Measurements from ENCODE around the gene COPE.

The COPE gene

DNA sequence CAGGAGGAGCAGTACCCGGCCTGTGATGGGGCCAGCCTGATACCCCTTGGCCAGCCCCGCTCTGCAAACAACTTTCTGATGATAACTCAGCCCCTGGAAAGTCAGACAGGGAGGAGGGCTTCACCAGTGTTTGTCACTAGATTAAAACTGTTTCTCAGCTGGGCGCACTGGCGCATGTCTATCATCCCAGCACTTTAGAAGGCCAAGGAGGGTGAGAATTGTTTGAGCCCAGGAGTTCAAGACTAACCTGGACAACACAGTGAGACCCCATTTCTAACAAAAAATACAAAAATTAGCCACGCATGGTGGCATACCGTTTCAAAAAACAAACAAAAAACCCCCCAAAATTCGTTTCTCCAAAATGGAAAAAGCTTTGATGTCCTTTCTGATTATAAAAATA is 17.7 kb downstream of the COPE start:
- no peak for TF ChIP-seq CTCF (IDR thresholded peaks at IDR 0.05; ENCODE audit: unreplicated experiment in 3 of 3)
- H3K9me3 Mint-ChIP-seq, result no peaks in the 10 kb centered on the region
- no peak overlapping the region for H3K27ac Mint-ChIP-seq
- no peaks in the 10 kb centered on the region for H3K27me3 Mint-ChIP-seq (ENCODE audit: low read depth)
- H3K4me1 Mint-ChIP-seq, result no peaks in the 10 kb centered on the region
- no peak overlapping the region for H3K4me3 Mint-ChIP-seq
- H3K36me3 Mint-ChIP-seq (ENCODE audit: low read depth), result peaks cover 9% of the 10 kb centered on the region

- H3K9me3 Mint-ChIP-seq, result no peaks in the 10 kb centered on the region
- H3K27me3 Mint-ChIP-seq (ENCODE audit: low read depth), result no peaks in the 10 kb centered on the region
- H3K4me3 Mint-ChIP-seq, result no peak overlapping the region
- TF ChIP-seq CTCF (IDR thresholded peaks at IDR 0.05; ENCODE audit: unreplicated experiment in 3 of 3), result no peak
- no peaks in the 10 kb centered on the region for H3K4me1 Mint-ChIP-seq
- no peak overlapping the region for H3K27ac Mint-ChIP-seq
- H3K36me3 Mint-ChIP-seq (ENCODE audit: low read depth), result peaks cover 9% of the 10 kb centered on the region
These were observed 18.3 kb downstream of the COPE start for GRCh38 chr19:18900700-18901481.

GRCh38 chr19:18899624-18900560 is 19.3 kb downstream of the COPE start:
- Mint-ChIP-seq H3K4me1 (no peaks in the 10 kb centered on the region), H3K27me3 (ENCODE audit: low read depth) (no peaks in the 10 kb centered on the region), H3K4me3 (no peak overlapping the region), H3K36me3 (ENCODE audit: low read depth) (peaks cover 5% of the 10 kb centered on the region), H3K27ac (no peak overlapping the region), H3K9me3 (no peaks in the 10 kb centered on the region)
- TF ChIP-seq CTCF (IDR thresholded peaks at IDR 0.05; ENCODE audit: unreplicated experiment in 3 of 3), result no peak

- Mint-ChIP-seq H3K4me1 (no peaks in the 10 kb centered on the region), H3K27me3 (ENCODE audit: low read depth) (no peaks in the 10 kb centered on the region), H3K27ac (no peak overlapping the region), H3K36me3 (ENCODE audit: low read depth) (peaks cover 5% of the 10 kb centered on the region), H3K9me3 (no peaks in the 10 kb centered on the region), H3K4me3 (no peak overlapping the region)
- no peak for TF ChIP-seq CTCF (IDR thresholded peaks at IDR 0.05; ENCODE audit: unreplicated experiment in 3 of 3)
These were observed 20.4 kb downstream of the COPE start for GRCh38 chr19:18898607-18899408.

DNA sequence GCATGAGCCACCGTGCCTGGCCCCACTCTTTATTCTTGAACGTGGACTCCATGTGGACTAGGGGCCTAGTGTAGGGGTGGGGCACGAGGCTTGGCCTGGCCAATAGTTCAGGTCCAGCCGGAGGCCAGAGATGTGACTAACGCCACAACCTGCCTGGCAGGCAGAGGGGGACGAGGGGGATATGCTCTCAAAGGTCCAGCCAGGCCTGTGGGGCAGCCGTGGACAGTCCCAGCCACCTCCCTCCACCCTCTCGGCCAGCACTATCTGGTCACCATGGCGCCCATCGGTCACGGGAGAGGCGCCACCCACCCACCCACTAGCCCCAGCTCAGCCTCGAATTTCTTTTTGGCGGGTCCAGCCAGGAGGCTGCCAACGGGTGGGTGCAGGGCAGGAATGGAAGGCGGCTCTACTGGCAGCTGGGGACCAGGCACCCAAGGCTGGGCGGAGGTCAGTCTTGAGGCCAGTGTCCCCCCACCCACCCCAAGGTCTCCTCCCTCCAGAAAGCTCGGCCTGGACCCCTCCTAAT is 21.0 kb downstream of the COPE start:
- H3K4me1 Mint-ChIP-seq, result no peaks in the 10 kb centered on the region
- H3K27me3 Mint-ChIP-seq (ENCODE audit: low read depth), result no peaks in the 10 kb centered on the region
- H3K36me3 Mint-ChIP-seq (ENCODE audit: low read depth), result peaks cover 5% of the 10 kb centered on the region
- peak overlapping the region; percentile 85 to 90 (median 89) for H3K4me3 Mint-ChIP-seq
- no peak overlapping the region for H3K27ac Mint-ChIP-seq
- H3K9me3 Mint-ChIP-seq, result no peaks in the 10 kb centered on the region
- TF ChIP-seq CTCF (IDR thresholded peaks at IDR 0.05; ENCODE audit: unreplicated experiment in 3 of 3), result no peak
